GM12873 (cell line): Measurements from ENCODE around the gene MFAP3.

Experiments
- TF ChIP-seq, protein P1 (sequence below): IDR thresholded peaks from 2 replicates; pipeline ENCODE4 v1.5.1; 2012; ENCODE audit warnings: low read depth, mild to moderate bottlenecking, moderate library complexity, low read length, control low read depth; ENCODE audit not compliant: insufficient read depth; ENCODE audit errors: missing control alignments

Gene MFAP3

DNA sequence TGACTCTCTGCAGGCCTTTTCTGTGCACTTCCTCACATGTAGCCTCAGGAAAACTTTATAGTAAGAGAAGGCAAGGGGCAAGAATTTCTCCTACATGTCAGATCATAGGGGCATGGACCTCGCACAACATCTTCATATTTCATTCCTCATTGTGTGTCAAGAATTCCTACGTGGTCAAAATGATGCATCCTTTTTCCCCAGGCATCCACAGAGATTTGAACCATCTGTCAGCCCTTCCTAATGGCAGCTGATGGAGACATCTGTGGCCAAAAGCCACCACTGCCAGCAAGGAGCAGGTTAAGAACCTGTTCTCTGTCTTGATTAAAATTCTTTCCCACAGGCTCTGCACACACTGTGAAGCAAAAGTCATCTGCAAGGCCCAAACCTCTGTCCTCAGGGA, 42.5 kb downstream of the MFAP3 start:
- TF ChIP-seq, protein P1, sequence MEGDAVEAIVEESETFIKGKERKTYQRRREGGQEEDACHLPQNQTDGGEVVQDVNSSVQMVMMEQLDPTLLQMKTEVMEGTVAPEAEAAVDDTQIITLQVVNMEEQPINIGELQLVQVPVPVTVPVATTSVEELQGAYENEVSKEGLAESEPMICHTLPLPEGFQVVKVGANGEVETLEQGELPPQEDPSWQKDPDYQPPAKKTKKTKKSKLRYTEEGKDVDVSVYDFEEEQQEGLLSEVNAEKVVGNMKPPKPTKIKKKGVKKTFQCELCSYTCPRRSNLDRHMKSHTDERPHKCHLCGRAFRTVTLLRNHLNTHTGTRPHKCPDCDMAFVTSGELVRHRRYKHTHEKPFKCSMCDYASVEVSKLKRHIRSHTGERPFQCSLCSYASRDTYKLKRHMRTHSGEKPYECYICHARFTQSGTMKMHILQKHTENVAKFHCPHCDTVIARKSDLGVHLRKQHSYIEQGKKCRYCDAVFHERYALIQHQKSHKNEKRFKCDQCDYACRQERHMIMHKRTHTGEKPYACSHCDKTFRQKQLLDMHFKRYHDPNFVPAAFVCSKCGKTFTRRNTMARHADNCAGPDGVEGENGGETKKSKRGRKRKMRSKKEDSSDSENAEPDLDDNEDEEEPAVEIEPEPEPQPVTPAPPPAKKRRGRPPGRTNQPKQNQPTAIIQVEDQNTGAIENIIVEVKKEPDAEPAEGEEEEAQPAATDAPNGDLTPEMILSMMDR = no peak

DNA sequence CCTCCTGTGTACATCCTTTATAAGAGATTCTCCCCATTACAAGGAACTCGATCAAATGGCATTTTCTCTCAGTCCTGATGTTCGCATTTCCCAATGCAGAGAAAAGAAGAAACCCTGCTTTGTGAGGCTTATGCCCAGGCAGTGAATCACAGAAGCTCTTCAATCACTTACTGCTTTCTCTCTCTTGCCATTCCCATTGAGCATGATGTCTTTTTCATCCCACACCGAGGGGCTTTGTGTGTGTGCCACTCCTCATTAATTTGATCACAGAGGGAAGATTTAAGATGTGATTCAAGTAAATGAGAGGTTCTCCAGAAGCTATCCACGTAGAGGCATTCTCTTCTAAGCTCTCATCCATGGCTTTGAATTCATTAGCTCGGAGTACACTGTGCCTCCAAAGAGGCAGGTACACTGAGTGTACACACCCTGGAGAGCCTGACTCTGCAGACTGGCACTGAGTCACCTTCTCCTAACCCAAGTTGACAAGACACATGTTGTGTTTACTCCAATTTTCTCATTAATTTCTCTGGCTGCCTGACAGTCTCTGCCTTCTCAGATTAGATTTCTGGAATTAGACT, 45.4 kb downstream of the MFAP3 start:
- TF ChIP-seq, protein P1 = no peak

DNA sequence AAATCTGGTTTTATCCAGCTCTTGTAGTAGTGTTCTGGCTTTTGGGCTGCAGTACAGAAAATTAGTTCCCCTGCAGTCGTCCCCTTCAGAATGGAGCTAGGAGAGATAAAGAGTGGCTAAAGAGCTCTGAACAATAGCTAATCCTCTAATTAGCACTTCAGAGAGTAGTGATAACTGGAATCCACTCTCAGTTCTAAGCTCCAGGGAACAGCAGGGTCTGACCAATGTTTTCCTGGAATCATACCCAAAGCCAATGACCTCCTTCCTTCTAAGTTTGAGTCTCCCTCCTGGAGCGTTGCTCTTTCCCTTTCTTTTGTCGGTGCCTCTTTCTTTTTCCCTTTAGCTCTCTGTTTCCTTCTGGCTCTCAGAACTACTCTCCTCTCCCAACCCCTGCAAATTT, 47.4 kb downstream of the MFAP3 start:
- TF ChIP-seq, protein P1 = no peak

DNA sequence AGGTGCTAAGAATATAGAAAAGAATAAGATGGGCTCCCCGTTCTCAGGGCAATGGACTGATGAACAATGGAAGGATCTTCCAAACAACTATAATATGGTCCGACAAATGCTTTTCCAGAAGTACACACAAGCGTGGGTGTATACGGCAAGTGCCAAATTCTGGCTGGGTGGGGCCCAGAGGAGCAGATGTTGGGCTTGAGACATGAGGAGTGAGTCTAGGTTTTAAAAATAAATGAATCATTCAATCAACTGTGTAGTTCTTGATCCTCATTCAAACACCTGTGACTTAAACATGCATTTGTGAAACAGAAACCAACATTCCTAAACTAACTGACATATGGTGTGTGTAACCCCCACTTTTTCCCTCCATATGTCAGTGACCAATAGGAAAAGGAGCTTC, 47.9 kb downstream of the MFAP3 start:
- TF ChIP-seq, protein P1 = no peak

DNA sequence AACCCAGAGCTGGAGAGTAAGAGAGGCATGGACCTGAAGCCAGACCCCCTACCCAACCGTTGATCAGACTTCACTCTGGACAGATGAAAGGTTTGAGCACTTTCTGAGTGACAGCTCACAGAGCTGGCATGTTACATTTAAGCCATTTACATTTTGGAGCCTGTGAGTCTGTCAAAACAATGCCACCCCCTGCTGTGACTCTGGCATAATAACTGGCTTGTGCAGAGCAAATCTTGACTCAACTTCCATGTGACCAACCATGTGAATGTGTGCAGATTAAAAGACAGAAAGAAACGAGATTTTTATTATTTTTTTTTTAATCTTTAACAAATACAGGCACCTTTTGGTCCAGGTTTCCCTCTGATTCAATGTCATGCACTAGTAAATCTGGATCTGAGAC, 48.5 kb downstream of the MFAP3 start:
- TF ChIP-seq, protein P1 = no peak

DNA sequence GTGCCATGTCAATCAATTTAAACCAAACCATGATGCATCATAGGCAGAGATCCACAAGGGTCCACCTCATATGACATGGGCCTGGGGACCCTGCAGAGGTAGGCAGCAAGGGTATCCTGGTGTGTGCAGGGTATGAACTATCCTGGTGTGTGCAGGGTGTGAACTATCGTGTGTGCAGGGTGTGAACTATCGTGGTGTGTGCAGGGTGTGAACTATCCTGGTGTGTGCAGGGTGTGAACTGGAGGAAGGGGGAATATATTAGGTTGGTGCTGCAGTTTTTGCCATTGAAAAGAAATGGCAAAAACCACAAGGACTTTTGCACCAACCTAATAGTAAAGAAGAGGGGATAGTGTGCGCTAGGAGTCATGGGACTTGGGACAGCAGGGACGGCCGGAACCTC, 50.0 kb downstream of the MFAP3 start:
- TF ChIP-seq, protein P1 = no peak

DNA sequence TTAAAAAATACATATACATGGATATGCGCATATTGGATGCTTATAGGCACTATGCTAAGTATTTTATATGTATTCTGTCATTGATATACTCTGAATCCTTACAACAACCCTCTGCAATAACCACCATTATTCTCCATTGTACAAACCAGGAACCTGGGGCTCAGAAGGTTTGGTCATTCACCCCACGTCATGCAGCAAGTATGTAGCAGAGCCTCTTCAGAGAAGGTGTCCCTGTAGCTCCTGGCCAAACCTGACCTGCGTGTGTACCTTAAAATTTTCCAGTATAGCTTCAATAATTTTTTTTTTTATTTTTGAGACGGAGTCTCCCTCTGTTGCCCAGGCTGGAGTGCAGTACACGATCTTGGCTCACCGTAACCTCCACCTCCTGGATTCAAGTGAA, 51.9 kb downstream of the MFAP3 start:
- TF ChIP-seq, protein P1 = no peak
